OCI-M2 (cell line): ENCODE measurements around the gene IKZF2.

Source experiments
- DNase-seq: peaks from one replicate; lab custom pipeline; 2025; ENCODE audit not compliant: unreplicated experiment; lab: John Stamatoyannopoulos, UW

Gene IKZF2

GRCh38 chr2:213004197-213004821, 147.1 kb downstream of the IKZF2 start:
- DNase-seq: no peak

- no peak for DNase-seq
Observed at GRCh38 chr2:213002383-213002782, 149.0 kb downstream of the IKZF2 start.

GRCh38 chr2:213001297-213001910, 150.0 kb downstream of the IKZF2 start:
- DNase-seq: no peak

GRCh38 chr2:212998626-212999359, 152.6 kb downstream of the IKZF2 start:
- DNase-seq: no peak

- no peak for DNase-seq
Observed at GRCh38 chr2:212997526-212998020, 153.8 kb downstream of the IKZF2 start.

GRCh38 chr2:212995920-212996319, 155.5 kb downstream of the IKZF2 start:
- no peak for DNase-seq

GRCh38 chr2:212994976-212995375, 156.4 kb downstream of the IKZF2 start:
- no peak for DNase-seq

- no peak for DNase-seq
Observed at GRCh38 chr2:212991120-212991519, 160.3 kb downstream of the IKZF2 start.

GRCh38 chr2:212990697-212991096, 160.7 kb downstream of the IKZF2 start:
- no peak for DNase-seq

GRCh38 chr2:212987492-212987891, 163.9 kb downstream of the IKZF2 start:
- DNase-seq: no peak

GRCh38 chr2:212984129-212984528, 167.3 kb downstream of the IKZF2 start:
- DNase-seq: no peak

- no peak for DNase-seq
Observed at GRCh38 chr2:212979799-212980198, 171.6 kb downstream of the IKZF2 start.

- no peak for DNase-seq
Observed at GRCh38 chr2:212979046-212979612, 172.3 kb downstream of the IKZF2 start.

- no peak for DNase-seq
Observed at GRCh38 chr2:212977152-212977551, 174.3 kb downstream of the IKZF2 start.

- DNase-seq: no peak
Observed at GRCh38 chr2:212975333-212975732, 176.1 kb downstream of the IKZF2 start.

GRCh38 chr2:212974692-212975091, 176.7 kb downstream of the IKZF2 start:
- peak; percentile 49 for DNase-seq

- no peak for DNase-seq
Observed at GRCh38 chr2:212973347-212973746, 178.1 kb downstream of the IKZF2 start.

GRCh38 chr2:212970132-212970531, 181.3 kb downstream of the IKZF2 start:
- DNase-seq: no peak

GRCh38 chr2:212968284-212969081, 182.9 kb downstream of the IKZF2 start:
- no peak for DNase-seq

GRCh38 chr2:212966884-212967283, 184.5 kb downstream of the IKZF2 start:
- DNase-seq: no peak

- no peak for DNase-seq
Observed at GRCh38 chr2:212962691-212963090, 188.7 kb downstream of the IKZF2 start.
